Glutamatergic neuron (in vitro differentiated cells): ENCODE measurements around the gene NRK. TPM values are rescaled to one million over a fixed set of nuclear protein-coding genes. Genes with fewer than 3 reads are reported as not detected.
"Not testable (repeated sequence)": the region's sequence is repeated elsewhere in the genome, so short reads cannot be mapped to it uniquely, and the experiment has no call there.

Experiments
- DNase-seq: peaks from one replicate; pipeline ENCODE4 v3.0.0; 2022
- H3K27ac Mint-ChIP-seq: one replicate; pipeline ENCODE4 v1.8.0; 2020; ENCODE audit warnings: mild to moderate bottlenecking, mixed read lengths, inconsistent platforms; ENCODE audit not compliant: unreplicated experiment
- H3K27me3 Mint-ChIP-seq: one replicate; pipeline ENCODE4 v1.8.0; 2020; ENCODE audit warnings: mild to moderate bottlenecking, moderate library complexity, mixed read lengths, inconsistent platforms; ENCODE audit not compliant: unreplicated experiment
- H3K36me3 Mint-ChIP-seq: one replicate; pipeline ENCODE4 v1.8.0; 2020; ENCODE audit warnings: mild to moderate bottlenecking, mixed read lengths, inconsistent platforms; ENCODE audit not compliant: unreplicated experiment
- H3K4me1 Mint-ChIP-seq: one replicate; pipeline ENCODE4 v1.8.0; 2020; ENCODE audit warnings: mild to moderate bottlenecking, low read depth, mixed read lengths, inconsistent platforms; ENCODE audit not compliant: unreplicated experiment
- H3K4me3 Mint-ChIP-seq: one replicate; pipeline ENCODE4 v1.8.0; 2020; ENCODE audit warnings: mild to moderate bottlenecking, mixed read lengths, inconsistent platforms; ENCODE audit not compliant: unreplicated experiment
- H3K9me3 Mint-ChIP-seq: one replicate; pipeline ENCODE4 v1.8.0; 2020; ENCODE audit warnings: mild to moderate bottlenecking, moderate library complexity, mixed read lengths, inconsistent platforms; ENCODE audit not compliant: unreplicated experiment
- total RNA-seq: library from RNA; stranded (reverse); fragmentation: NEBNext Ultra II Directional; extraction: Animal tissue kit (Norgen Biotek cat#: 25700); gene quantifications from one replicate; pipeline ENCODE4 v1.2.1, GENCODE V29; 2021; ENCODE audit not compliant: unreplicated experiment
- TF ChIP-seq, protein P1 (sequence below): fragments of 200-600 bp; sonication (generic); IDR thresholded peaks from one replicate; pipeline ENCODE4 v1.5.0; 2021; ENCODE audit not compliant: partially characterized antibody, unreplicated experiment

Gene NRK
- total RNA-seq, 1 donor from 2014 or later, result 0.29 TPM

DNA sequence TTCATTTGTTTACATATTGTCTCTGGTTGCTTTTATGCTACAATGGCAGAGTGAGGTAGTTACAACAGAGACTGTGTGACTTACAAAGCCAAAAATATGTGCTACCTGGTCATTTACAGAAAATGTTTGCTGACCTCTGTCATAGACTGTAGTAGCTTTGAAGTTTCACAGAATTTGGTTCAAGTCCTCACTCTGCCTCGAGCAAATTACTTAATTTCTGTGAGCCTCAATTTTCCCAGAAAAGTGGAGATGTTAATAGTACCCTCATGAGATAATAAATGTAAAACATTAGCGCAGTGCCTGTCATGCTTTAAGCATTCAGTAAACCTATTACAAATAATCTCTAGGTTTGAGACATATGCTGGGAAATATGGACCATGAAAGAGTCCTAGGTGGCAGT is 18.4 kb upstream of the NRK start:
- no peaks in the 10 kb centered on the region for H3K27me3 Mint-ChIP-seq
- DNase-seq, result no peak
- no peaks in the 10 kb centered on the region for H3K36me3 Mint-ChIP-seq
- no peak overlapping the region for H3K4me3 Mint-ChIP-seq
- H3K27ac Mint-ChIP-seq, result no peak overlapping the region
- TF ChIP-seq, protein P1, sequence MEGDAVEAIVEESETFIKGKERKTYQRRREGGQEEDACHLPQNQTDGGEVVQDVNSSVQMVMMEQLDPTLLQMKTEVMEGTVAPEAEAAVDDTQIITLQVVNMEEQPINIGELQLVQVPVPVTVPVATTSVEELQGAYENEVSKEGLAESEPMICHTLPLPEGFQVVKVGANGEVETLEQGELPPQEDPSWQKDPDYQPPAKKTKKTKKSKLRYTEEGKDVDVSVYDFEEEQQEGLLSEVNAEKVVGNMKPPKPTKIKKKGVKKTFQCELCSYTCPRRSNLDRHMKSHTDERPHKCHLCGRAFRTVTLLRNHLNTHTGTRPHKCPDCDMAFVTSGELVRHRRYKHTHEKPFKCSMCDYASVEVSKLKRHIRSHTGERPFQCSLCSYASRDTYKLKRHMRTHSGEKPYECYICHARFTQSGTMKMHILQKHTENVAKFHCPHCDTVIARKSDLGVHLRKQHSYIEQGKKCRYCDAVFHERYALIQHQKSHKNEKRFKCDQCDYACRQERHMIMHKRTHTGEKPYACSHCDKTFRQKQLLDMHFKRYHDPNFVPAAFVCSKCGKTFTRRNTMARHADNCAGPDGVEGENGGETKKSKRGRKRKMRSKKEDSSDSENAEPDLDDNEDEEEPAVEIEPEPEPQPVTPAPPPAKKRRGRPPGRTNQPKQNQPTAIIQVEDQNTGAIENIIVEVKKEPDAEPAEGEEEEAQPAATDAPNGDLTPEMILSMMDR, result no peak
- H3K4me1 Mint-ChIP-seq, result no peaks in the 10 kb centered on the region
- no peaks in the 10 kb centered on the region for H3K9me3 Mint-ChIP-seq

DNA sequence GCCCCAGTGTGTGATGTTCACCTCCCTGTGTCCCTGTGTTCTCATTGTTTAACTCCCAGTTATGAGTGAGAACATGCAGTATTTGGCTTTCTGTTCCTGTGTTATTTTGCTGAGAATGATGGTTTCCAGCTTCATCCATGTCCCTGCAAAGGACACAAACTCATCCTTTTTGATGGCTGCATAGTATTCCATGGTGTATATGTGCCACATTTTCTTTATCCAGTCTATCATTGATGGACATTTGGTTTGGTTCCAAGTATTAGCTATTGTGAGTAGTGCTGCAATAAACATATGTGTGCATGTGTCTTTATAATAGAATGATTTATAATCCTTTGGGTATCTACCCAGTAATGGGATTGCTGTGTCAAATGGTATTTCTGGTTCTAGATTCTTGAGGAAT is 16.7 kb upstream of the NRK start:
- not testable (repeated sequence) for H3K4me1 Mint-ChIP-seq, H3K27ac Mint-ChIP-seq, H3K27me3 Mint-ChIP-seq, H3K36me3 Mint-ChIP-seq, H3K9me3 Mint-ChIP-seq, H3K4me3 Mint-ChIP-seq, DNase-seq

DNA sequence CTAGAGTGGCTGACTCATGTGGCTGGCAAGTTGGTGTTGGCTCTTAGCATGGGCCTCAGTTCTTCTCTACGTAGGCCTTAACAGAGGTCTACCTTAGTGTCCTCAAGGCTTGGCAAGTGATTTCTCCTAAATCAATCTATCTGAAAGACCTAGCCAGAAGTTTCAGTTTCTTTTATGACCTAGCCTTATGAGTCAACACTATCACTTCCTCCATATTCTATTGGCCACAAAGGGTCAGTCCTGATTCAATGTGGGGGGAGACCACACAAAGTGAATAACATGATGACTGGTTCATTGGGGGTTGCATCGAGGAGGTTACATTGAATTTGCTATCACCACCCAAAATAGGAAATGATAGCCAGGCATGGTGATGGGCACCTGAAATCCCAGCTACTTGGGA is 5.8 kb upstream of the NRK start:
- H3K27me3 Mint-ChIP-seq, result peaks cover 3% of the 10 kb centered on the region
- no peaks in the 10 kb centered on the region for H3K36me3 Mint-ChIP-seq
- TF ChIP-seq, protein P1, result no peak
- no peak for DNase-seq
- no peaks in the 10 kb centered on the region for H3K9me3 Mint-ChIP-seq
- no peaks in the 10 kb centered on the region for H3K4me1 Mint-ChIP-seq
- H3K27ac Mint-ChIP-seq, result no peak overlapping the region
- no peak overlapping the region for H3K4me3 Mint-ChIP-seq

DNA sequence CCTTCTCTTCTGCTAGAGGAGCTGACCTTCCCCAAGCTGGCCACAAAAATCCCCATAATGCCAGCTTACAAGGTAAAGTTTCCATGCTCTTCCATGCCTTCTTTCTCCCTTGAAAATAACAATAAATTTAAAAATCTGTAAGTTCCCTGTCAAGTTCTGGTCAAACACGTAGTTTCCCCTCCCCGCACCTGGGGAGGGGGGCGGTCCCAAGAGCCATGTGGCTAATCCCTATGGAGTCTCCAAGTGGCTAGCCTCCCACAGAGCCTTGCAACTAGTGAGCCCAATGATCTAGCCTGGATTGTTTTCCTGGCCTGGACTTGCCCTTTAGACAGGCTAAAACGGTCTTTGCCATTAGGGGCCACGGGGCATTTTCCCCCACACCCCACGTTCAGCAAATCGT is 2.1 kb upstream of the NRK start:
- H3K36me3 Mint-ChIP-seq, result no peaks in the 10 kb centered on the region
- DNase-seq, result no peak
- peaks cover 4% of the 10 kb centered on the region for H3K27me3 Mint-ChIP-seq
- H3K4me1 Mint-ChIP-seq, result peaks cover 2% of the 10 kb centered on the region
- TF ChIP-seq, protein P1, result no peak
- peaks cover 3% of the 10 kb centered on the region for H3K9me3 Mint-ChIP-seq
- H3K27ac Mint-ChIP-seq, result no peak overlapping the region
- H3K4me3 Mint-ChIP-seq, result no peak overlapping the region

DNA sequence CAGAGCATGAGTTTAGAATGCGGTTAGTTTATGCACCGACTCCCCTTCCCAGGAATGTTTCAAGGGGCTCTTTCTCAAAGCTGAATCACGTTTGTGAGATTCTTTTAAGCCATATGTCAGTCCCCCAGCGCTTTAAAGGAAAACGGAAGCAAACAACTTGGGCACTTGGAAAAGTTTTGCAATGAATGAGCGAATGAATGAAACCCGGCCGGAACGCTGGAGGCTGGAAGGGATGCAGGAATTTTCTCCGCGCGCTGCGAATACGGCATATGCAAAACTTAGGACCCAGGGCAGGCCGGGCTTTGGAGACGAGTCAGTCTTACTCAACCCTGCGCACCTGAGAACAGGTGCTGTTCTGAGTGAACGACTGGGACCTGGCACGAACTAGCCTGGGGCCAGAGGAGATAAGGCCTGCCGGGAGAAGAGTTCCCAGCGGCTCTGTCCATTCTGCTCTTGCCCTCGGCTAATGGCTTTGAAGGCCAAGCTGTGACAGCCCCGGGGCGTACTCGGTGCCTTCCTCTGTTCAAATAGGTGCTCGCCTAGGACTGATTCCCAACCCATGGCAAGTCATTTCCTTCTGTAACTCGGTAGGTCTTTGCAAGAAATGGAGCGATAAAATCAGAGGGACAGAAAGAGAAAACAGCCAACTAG is 743 bp upstream of the NRK start:
- TF ChIP-seq, protein P1, result no peak
- Mint-ChIP-seq H3K27me3 (peaks cover 4% of the 10 kb centered on the region), H3K9me3 (peaks cover 3% of the 10 kb centered on the region), H3K4me1 (peaks cover 2% of the 10 kb centered on the region), H3K4me3 (peak overlapping the region; percentile 79), H3K27ac (no peak overlapping the region), H3K36me3 (no peaks in the 10 kb centered on the region)
- DNase-seq, result peak; percentile 32

DNA sequence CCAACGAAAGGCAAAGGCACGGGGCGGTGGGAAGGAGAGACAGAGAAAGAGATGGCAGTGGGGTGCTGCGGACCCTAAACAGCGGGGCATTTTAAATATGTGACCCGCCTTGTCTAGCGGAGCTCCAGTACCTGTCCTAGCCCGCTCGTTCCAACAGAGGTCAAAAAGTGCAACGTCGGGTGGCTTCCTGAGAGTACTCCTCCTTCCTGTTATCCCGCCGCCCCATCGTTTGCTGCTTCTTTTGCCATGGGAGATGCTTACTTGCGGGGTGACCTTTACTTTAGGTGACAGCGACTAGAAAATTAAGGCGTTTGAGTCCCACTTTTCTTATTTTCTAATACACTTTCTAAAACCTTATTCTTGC is 735 bp downstream of the NRK start:
- Mint-ChIP-seq H3K9me3 (peaks cover 3% of the 10 kb centered on the region), H3K4me1 (peaks cover 2% of the 10 kb centered on the region), H3K36me3 (no peaks in the 10 kb centered on the region), H3K27me3 (peaks cover 4% of the 10 kb centered on the region), H3K27ac (no peak overlapping the region), H3K4me3 (peak overlapping the region; percentile 85)
- TF ChIP-seq, protein P1, result no peak
- DNase-seq, result no peak
